ENCODE data around the gene EML6.

Gene EML6

GRCh38 chr2:55012672-55013484, 289.4 kb downstream of the EML6 start:
- no peak for DNase-seq (ENCODE audit: extremely low read depth in 1 of 2, low read depth in 1 of 2)

GRCh38 chr2:55013936-55014335, 290.5 kb downstream of the EML6 start:
- no peak for DNase-seq (ENCODE audit: extremely low read depth in 1 of 2, low read depth in 1 of 2)

GRCh38 chr2:55014962-55015939, 291.8 kb downstream of the EML6 start:
- DNase-seq (ENCODE audit: extremely low read depth in 1 of 2, low read depth in 1 of 2) = no peak

GRCh38 chr2:55017428-55017827, 294.0 kb downstream of the EML6 start:
- no peak for DNase-seq (ENCODE audit: extremely low read depth in 1 of 2, low read depth in 1 of 2)

- DNase-seq (ENCODE audit: extremely low read depth in 1 of 2, low read depth in 1 of 2) = no peak
Measured at GRCh38 chr2:55017880-55018279, 294.4 kb downstream of the EML6 start.

GRCh38 chr2:55018619-55019018, 295.2 kb downstream of the EML6 start:
- no peak for DNase-seq (ENCODE audit: extremely low read depth in 1 of 2, low read depth in 1 of 2)

- DNase-seq (ENCODE audit: extremely low read depth in 1 of 2, low read depth in 1 of 2) = no peak
Measured at GRCh38 chr2:55019526-55020258, 296.2 kb downstream of the EML6 start.

Data from stimulated activated CD8-positive, alpha-beta memory T cell treated with anti-CD3 and anti-CD28 coated beads, Interleukin-7, amount 100 ng/mL, for 48 hours (primary cell).